Activated gamma-delta T cell treated with Interleukin-2 at 50 U/mL for 16 hours (primary cell): Measurements from ENCODE around the gene GCN1.
A peak's percentile ranks its signal among the peaks of the same experiment; 100 is the strongest.

Experiments
- DNase-seq: peaks from one replicate; pipeline ENCODE4 v3.0.0-alpha.2; 2020

GCN1 gene

DNA sequence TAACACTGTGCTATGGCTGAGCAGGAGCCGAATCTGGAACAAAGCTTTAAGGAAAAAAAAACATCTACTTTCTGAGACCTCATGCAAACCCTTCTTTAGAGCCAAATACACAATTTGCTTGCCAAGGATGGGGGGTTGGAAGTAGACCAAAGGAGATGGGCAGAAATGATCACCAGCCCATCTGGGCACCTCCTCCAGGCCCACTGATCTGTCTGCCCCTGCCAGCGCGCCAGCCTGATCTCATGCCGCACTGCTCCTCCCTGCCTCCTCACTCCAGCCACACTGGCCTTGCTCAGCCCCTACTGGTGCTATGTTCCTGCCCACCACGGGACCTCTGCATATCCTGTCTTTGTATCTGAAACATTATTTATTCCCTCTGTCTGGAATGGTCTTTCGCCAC lies 53.2 kb downstream of the GCN1 start:
- no peak for DNase-seq

DNA sequence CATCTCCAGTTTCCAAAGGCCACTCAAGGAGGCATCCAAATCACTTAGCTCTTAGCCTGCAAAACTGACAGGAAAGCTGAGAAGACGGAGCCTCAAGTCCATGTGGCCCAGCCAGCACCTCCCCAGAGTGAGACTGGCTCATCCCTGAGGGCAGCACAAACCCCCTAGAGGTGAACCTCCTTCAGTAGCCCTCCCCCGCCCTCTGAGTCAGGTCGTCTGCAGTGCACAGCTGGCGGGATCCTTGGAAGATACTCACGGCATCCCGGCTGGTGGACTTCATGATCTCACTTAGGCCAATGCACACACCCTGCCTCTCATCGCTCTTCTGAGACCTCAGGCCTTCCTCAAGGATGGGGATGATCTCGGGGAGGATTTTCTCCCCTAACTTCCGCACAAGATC lies 53.9 kb downstream of the GCN1 start:
- no peak for DNase-seq

DNA sequence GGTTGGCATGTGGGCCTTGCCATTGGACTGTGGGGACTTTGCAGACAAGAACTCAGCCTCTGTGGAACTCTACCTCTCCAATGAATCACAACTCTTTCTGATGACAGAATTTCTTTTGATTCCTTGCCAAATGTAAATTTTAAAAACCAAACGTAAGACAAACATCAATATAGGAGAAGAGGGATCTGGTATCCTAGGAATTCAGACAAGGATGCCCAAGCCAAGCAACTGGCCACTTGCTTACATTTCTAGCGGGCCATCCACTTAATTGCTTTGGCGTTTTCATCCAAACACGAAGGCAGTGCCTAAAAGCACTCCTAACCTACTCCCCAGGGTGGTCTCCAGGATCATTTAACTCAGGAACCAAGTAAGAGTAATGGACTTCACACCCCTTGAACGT lies 54.6 kb downstream of the GCN1 start:
- DNase-seq = no peak

DNA sequence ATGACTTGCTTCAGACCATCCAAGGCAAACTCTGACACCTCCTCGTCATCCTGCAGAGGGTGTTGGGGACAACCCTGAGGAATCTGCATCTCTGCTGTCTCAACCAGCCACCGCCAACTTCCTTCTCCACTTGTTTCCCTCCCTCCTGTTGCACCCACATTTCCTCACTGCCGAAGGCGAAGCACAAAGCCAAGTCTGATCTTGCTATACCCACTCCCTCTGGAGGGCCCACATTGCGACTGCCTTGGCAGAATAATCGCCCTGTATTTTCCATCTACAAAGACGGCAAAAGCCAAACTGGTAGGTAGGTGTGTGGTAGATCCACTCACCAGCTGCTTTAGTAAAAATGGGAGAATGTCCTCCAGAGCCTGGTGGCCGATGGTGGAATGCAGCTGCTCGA lies 56.1 kb downstream of the GCN1 start:
- DNase-seq = no peak

DNA sequence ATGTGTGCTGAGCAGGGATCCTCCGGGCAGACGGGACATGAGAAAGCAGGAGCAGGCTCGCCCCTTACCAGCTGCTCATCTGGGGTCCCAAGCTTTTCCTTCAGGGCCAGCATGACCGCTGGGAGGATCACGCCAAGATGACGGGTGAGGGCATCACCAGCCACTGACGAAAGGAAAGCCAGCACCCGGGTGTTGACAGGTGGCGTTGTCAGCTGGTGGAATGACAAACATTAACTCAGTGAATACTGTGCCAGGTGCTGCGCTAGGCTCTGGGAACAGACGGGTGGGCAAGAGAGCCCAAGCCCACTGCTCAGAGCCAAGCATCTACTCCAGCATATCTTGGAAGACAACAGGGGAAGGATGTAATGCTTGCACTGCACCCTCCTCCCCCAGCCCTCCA lies 56.7 kb downstream of the GCN1 start:
- no peak for DNase-seq

DNA sequence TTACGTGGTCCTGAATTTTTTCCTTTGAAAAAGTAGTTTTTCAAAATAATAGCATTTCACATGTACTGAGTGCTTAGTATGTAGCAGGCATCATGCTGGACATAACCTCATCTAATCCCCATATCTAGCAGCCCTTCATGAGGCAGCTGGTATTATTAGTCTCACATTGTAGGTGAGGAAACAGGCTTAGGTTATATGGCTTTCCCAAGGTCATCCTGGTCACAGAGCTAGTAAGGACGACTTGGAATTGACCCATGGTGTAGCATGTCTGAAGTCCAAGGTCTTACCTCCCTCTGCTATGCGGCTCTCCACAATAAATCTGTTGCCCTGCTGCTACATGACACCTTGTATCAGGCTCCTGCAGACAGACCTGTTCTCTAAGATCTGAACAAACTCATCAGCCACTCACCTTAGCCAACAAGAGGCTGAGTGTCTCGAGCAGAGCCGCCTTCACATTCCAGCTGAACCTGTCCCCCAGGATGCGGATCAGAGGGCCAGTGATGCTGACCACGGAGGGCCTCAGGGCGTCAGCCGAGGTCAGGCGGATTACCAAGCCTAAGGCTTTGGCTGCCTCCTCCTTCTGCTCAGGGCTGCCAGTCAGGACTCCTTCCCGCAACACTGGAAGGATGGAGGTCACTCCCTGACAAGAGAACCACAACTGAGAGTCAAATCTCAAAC lies 58.3 kb downstream of the GCN1 start:
- DNase-seq = no peak

DNA sequence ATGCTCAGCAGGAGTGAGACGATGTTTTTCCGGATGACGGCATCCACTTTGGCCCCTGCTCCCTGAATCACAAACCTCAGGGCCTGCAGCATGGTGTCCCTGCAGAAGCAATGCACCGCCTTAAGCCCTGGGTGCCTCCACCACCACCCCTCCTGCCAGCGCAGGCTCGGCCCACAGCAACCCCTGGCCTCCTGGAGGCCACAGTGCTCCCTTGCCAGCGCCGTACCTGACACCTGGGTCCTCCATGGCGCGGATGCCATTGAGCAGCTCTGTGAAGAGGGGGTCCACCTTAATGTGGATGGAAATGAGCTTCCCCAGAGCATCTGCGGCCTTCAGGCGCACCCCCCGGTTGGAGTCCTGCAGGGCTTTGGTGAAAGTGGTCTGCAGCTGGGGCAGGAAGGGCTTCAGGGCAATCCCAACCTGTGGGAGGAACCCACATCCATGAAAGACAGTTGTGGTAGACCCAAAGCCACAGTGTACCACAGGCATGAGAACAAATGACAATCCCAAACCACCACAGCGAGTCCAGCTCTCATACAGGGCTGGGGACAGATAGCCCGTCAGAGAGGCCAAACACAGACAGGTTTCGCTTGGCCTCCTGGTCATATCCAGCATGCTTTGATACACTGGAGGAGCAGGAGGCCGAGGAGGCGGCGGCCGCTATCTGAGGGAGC lies 60.1 kb downstream of the GCN1 start:
- DNase-seq = no peak

DNA sequence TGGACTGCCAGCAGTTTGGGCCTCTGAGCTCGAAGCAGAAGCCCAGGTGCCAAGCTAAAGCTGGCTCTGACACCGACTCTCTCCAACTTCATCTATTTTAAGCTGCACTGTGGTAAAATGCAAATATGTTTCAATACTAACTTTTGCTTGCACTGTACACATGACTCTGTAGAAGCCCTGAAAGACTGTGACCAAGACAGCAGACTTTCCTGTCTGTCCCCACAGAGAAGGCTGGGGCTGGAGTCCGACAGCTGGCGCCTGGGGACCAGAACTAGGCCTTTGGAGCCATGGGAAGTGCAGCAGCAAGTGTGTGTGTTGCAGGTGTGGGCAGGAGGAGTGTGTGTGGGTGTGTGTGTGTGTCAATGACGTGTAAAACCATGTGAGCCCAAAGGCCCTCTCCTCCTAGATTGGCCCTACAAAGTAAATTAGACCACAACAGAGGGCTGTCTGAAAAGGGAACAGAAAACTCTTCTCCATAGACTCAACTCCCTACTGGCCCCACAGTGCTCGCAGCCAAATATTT lies 61.6 kb downstream of the GCN1 start:
- DNase-seq = no peak

DNA sequence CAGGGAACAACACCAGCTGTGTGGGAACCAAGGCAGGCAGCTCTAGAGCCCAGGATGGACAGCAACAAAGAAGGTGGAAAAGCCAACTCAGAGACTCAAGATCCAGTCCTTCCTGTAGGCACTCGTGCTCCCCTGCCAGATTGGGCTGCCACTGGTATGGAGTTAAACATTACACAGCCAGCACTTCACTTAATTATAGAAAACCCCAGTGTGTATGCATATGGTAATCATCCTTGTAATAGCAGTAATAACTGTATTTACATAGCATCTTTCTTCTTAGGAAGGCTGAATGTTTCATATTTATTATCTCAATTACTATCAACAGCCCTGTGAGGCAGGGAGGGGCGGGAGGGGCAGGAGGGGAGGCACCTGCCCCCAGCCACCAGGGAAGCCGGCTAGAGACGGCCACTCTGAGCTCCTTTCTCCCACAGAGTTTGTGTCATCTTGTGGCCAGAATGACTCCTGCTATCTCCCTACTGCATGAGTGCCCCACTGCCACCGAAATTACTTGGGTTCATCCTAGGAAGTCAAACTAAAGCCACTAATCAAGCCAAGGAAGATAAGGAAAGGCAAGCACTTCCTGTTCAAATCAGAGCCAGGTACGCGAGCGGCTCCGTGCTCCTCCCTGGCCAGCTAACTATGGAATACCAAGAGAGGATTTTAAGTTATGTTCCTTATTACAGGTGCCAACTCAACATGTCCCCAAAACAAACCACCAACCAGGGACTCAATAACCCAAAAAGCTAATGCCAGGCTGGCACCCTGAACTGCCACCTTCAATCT lies 62.3 kb downstream of the GCN1 start:
- DNase-seq = no peak

DNA sequence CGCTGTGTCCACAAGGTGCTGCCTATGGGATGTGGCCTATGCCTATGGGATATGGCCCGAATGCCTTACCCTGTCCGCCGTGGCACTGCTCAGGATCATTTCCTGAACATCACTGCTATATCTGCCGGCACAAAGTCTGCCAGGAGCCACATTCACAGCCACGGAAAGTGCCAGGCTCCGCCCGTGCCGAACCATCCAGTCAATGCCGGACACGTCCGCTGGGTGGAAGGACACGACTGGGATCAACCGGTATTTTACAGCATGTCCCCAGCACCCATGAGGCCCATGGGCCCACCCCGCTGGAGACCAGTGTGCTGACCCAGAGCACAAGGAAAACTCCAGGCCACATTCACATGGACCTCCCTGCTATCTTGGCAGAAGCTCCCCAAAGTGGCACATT lies 63.4 kb downstream of the GCN1 start:
- no peak for DNase-seq

DNA sequence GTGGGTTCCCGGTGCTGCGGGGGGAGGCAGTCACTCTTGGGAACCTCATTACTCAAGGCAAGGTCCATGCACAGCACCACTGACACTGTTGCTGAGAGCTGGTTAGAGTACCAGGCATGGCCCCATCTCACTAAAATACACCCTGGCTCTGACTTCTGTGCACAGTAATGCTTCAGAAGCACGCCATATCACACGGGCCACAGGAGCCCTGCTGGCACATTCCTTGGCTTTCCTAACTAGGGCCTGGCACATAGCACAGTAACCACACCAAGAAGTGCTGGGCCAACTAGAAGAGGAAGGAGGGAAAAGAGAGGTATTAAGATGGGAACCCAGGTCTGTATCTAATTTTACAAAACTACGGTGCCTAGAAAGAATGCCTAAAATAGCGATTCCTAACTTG lies 64.5 kb downstream of the GCN1 start:
- DNase-seq = no peak

DNA sequence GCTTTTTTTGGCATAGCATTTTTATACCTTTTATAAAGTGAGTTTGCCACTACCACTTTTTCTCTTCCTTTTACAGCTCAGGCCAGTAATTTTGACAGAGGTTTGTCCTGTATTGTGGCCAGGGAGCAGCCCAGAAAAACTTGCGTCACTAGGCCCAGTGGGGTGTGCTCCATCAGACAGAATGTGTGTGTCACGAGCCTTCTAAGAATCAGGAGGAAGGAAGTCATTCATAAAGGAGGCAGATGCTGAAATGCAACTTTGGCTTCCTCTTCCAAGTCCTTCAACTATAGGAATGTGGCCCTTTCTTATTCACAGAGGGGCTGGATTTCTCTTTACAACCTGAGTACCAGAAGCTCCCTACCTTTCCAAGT lies 67.9 kb downstream of the GCN1 start:
- DNase-seq = no peak

DNA sequence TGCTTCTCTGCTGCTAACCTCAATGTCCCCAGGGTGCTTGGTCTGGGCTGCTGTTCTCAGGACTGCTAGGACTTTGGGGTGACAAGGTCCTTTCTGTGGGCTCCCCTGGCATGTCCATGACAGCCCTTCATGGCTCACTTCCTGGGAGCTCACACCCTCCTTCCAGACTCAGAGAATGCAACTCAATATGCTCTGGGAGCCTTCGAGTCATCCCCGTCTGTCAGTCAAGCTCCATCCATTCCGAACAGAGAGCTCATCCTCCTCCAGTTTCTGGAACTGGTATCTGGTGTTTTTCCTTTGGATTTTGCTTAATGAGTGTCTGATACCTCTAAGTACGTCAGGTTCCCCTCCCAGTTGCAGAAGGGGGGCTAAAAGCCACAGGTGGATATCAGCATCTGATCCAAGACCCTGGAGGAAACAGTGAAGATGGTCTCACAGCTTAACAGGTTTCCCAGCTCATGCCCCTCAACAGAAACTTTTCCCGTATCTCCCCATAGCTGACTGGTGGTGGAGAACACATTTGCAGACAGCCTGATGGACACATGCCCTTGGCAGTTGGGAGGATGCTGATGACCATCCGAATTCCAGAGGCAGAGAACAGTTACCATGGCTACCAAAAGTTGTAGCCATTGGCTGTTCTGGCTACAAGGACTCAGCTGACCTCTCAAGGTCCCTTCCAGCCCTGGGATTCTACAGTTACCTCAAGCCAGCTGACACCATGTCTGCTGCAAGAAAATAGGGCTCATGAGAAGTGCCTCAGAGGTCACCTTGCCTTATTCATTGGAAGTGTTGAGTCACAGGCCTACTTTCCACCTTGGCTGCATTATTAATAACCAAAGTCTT lies 68.5 kb downstream of the GCN1 start:
- DNase-seq = no peak

DNA sequence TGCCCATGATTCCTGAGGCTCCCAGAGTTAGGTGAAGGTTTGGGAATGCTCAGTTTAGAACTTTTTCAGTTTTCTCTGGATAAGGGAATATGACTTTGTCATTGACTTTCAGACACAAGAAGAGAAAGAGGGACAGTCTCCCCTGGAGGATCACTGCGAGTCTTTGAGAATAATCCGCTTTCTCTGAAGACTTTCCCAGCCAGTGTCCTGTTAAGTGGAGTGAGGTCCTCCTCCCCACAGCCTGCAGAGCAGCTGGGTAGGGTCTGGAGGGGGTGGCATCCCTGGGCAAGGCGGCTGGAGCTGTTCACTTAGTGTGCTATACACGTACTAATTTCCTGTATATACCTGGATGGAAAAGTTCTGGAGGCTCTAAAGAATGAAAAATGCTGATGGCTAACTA lies 69.5 kb downstream of the GCN1 start:
- DNase-seq = no peak

DNA sequence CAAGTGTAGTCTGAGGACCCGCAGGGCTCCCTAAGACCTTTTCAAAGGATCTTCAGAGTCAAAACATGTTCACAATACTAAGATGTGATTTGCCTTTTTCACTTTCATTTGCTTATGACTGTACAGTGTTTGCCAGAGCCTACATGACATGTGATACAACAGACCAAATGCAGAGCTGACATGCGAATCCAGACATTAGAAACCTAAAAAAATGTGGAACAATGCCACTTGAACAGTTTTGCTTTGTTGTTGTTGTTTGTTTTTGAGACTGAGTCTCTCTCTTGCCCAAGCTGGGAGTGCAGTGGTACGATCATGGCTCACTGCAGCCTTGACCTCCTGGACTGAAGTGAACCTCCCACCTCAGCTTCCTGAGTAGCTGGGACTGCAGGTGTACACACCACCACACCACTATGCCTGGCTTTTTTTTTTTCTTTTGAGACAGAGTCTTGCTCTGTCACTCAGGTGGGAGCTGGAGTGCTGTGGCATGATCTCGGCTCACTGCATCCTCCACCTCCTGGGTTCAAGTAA lies 72.7 kb downstream of the GCN1 start:
- DNase-seq = no peak

DNA sequence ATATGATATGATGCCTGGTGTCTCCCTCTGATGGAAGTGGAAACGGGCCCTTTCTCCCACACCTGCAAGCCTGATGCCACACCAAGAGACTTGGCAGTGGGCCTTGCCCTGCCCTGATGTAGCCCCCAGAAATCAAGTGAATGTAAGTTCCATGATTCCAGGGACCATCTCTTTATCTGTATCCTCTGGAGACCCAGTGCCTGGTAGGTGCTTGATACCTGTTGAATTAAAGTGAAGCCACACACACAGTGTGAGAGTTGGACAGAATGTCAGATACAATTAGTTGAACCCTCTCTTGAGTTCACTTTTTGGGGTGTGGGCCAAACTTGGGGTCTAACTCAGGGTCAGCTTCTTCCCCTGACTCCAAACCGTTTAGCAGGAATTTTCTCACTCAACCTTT lies 73.2 kb downstream of the GCN1 start:
- DNase-seq = no peak

DNA sequence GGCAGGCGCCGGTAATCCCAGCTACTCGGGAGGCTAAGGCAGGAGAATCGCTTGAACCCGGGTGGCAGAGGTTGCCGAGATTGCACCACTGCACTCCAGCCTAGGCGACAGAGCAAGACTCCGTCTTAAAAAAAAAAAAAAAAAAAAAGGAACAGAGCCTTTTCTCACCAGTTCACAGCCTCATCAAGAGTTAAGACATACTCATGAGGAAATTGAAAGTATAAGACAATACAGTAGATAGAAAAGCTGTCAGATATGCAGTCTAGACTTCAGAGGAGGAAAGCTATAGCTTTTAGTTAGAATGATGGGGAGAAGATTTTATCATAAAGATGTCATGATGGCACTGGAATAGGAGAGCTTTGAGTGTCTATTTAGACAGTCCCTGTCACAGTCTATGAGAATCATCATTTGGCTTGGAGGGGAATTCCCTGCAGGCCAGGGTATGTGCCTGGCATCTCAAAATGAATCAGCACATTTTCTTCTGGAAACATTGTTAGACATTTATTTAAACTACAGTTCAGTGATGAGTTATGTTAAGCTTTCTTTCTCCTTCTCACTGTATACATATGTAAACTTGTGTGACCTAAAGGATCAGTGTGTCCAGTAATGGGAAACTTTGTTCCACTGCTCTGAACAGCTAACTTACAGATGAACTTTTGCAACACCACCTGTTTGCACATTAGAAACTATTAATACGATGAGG lies 75.1 kb downstream of the GCN1 start:
- DNase-seq = no peak

DNA sequence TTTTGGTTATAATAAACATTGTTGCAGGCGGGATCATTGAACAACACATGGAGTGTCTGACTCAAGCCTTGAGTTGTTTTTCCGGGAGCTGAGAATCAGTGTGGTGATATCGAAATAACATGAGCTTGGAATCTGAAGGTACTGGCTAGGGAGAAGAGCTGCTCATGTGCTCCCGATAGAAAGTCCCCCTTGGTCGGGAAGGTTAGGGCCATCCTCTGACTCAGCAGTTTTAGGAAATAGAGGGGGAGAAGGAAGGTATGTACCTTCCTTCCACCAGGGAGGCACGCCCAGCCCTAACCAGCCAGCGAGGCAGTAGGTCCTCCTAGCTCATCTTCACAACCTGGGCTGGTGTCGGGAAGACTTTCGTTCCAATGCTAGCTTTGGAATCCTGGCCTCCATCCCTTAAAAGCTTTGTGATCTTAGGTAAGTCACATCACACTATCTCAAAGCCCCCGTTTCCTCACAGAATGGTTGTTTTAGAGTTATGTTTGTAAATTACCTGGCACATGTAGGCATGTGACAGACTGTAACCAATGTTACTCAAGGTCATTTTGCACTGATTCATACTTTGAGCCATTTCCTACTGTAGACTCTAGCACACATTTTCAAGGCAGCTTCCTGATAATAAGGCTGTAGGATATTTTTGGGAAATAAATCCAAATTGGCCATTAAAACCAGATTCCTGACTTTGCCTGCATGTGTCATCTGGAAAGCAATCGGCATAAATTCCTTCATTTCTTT lies 76.0 kb downstream of the GCN1 start:
- DNase-seq = no peak

DNA sequence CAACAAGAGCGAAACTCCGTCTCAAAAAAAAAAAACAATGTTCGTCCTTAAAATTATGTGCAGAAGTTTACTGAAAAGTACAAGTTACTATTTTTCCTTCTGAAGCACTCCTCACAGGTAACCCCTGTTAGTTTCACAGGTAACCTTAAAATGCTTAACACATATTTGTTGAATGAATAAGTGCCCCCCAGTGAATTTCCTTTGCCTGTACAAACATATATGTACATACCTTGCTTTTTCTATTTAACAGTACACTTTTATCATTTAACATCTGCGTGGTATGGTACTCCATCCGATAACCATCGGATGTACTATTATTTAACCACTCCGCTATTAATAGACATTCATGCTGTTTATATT lies 76.6 kb downstream of the GCN1 start:
- DNase-seq = no peak

DNA sequence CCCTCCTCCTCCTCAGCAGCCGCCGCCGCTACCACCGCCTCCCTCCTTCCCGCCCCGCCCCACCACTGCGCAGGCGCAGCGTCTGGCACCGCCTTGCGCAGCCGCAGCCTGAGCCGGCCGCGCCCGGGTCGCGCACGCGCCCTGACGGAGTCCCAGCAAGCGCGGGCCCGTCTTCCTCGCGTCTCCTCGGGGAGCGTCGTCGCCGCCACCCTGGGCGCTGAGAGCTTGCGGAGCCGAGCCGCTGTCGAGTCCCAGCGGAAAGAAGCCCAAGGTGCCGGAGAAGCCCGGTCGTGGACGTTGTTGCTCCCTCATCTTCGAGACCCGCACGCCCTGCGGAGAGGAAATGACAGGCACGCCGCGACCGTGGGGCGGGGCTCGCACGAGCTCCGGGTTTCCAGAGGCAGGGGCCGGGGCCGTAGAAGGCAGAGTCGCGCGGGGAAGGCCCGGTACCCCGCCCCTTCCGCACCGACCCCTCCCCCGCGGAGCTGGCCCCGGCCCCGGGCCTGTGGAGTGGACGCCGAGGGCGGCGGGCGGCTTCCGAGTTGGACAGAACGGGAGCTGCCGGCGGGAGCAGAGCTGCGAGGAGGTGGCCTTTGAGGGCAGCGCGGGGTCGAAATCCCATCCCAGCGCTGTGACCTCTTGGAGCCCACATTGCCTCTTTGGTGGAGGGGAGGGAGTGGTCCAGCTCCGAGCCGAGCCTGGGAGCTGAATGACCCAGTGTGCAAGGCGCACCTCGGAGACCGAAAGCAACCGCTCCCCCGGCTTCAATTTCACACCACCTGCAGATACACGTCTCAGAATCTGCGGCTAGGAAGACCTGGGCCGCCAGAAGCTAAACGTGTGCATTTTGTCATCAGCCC lies 77.5 kb downstream of the GCN1 start:
- peak; percentile 97 for DNase-seq

DNA sequence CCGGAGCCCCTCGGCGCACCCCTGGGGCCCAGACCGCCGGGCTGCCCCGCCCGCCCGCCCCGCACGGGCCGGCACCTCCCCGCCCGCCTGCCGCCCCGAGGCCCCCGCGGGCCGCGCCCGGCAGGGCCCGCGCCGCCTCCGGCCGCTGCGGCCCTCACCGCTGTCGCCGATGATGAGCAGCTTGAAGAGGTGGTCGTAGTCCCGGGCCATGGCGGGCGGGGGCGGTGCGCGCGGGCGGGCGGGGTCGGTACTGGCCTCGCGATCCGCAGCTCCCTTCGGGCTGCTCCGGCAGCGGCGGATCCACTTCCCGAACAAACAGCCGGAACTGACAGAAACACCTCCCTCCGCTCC lies 78.1 kb downstream of the GCN1 start, which contains the start of gene RAB35:
Gene RAB35, minus strand, starts transcription at position 313 of the 351 bp plus-strand sequence. Its CDS starts 103 bp downstream, at position 210.
- DNase-seq = no peak
